Pancreas (tissue), 10 donors: ENCODE measurements around the gene WDR38. TPM values are rescaled to one million over a fixed set of nuclear protein-coding genes. Genes with fewer than 3 reads are reported as not detected.

Source experiments
- ATAC-seq, 4 donors: fragments of 200-7000 bp; cut with Tn5 transposase; one replicate each; pipeline versions ENCODE4 v1.8.0 to v1.9.1; 2020; ENCODE audit warnings: mild to moderate bottlenecking in 4 of 4, moderate library complexity in 4 of 4
- DNase-seq, 6 donors: peaks; one replicate each; pipeline ENCODE4 v3.0.0-alpha.2; 2020
- FAIRE-seq: peaks from 2 replicates; lab custom pipeline; 2012; peaks lifted over from hg19 to GRCh38; lab: Jason Lieb, UNC
- H3K27ac ChIP-seq, 4 donors: fragments of 200-600 bp; sonication (generic); 1 replicate in 3 of 4; 2 replicates in 1 of 4; pipeline versions ENCODE4 v1.5.0 to v1.8.0; 2020
- H3K27me3 ChIP-seq, 4 donors: fragments of 200-600 bp; one replicate each; pipeline ENCODE4 v1.8.0; 2021
- H3K36me3 ChIP-seq, 3 donors: fragments of 200-600 bp; sonication (generic) in 1 of 3; one replicate each; pipeline versions ENCODE4 v1.5.0 to v1.8.0; 2020 to 2021
- H3K4me1 ChIP-seq, 3 donors: fragments of 200-600 bp; one replicate each; pipeline ENCODE4 v1.8.0; 2021
- H3K4me3 ChIP-seq, 4 donors: fragments of 200-600 bp; sonication (generic) in 2 of 4; one replicate each; pipeline versions ENCODE4 v1.5.0 to v1.8.0; 2020 to 2021
- H3K9me3 ChIP-seq, 4 donors: fragments of 200-600 bp; one replicate each; pipeline ENCODE4 v1.8.0; 2021
- WGBS, 2 donors: extraction: QIAGEN DNeasy Blood & Tissue Kit; methylation state at CpG; one replicate each; pipeline ENCODE4 v1.1.7; 2013; 5-methylcytosine and 5-hydroxymethylcytosine counted together
- intact Hi-C, 3 donors: fragments of 100-400 bp; cut with DNase I; formaldehyde crosslinking; loops; one replicate each; pipeline versions ENCODE4 v1.11.1 to v1.14.2; 2022
- polyA plus RNA-seq, 2 donors: library from polyadenylated mRNA; stranded (reverse); fragments of 200-250 nt; gene quantifications; one replicate each; pipeline ENCODE4 v1.2.3, GENCODE V29; 2013
- total RNA-seq, 6 donors: library from RNA; stranded (reverse); fragmentation: NEBNext Ultra II Directional in 4 of 6; extraction: Animal tissue kit (Norgen Biotek cat#: 25700) in 4 of 6; gene quantifications; one replicate each; pipeline versions ENCODE4 v1.2.1 to v1.2.4, GENCODE V29; 2021 to 2023
- TF ChIP-seq, protein P1 (sequence below), 4 donors: fragments of 200-600 bp; sonication (generic) in 3 of 4; IDR thresholded peaks; one replicate each; pipeline versions ENCODE4 v1.5.0 to v1.8.0; 2021; ENCODE audit warnings: antibody characterized with exemption in 4 of 4
- donor health status: healthy with polysubstance abuse.
- donor health status: DM: no; HTN: no; CAD: no; lungs with moderate emphysema.
- donor health status: DM: no; HTN: no; CAD: no.
- donor health status: control.
- donor health status: control.
- donor health status: Bipolar disorder and iron deficiency.
- donor health status: DM: yes; HTN: yes; CAD: no.
- donor health status: DM: no; HTN: no; CAD: no.
- donor health status: DM: no; HTN: no; CAD: no.
- donor health status: DM: yes; HTN: yes; CAD: no.

WDR38 gene
- total and polyA plus RNA-seq, 8 donors, result 0.13 TPM; not detected in 7

- no peak overlapping the region for H3K27ac ChIP-seq
- no peaks in the 10 kb centered on the region for H3K27me3 ChIP-seq
- no peak for ATAC-seq
- no peaks in the 10 kb centered on the region for H3K9me3 ChIP-seq
- FAIRE-seq, result no peak
- H3K36me3 ChIP-seq, result peaks cover 0 to 33% (median 22%) of the 10 kb centered on the region in 3 donors
- DNase-seq, result no peak
- intact Hi-C loops, result no loop called here
- TF ChIP-seq, protein P1, sequence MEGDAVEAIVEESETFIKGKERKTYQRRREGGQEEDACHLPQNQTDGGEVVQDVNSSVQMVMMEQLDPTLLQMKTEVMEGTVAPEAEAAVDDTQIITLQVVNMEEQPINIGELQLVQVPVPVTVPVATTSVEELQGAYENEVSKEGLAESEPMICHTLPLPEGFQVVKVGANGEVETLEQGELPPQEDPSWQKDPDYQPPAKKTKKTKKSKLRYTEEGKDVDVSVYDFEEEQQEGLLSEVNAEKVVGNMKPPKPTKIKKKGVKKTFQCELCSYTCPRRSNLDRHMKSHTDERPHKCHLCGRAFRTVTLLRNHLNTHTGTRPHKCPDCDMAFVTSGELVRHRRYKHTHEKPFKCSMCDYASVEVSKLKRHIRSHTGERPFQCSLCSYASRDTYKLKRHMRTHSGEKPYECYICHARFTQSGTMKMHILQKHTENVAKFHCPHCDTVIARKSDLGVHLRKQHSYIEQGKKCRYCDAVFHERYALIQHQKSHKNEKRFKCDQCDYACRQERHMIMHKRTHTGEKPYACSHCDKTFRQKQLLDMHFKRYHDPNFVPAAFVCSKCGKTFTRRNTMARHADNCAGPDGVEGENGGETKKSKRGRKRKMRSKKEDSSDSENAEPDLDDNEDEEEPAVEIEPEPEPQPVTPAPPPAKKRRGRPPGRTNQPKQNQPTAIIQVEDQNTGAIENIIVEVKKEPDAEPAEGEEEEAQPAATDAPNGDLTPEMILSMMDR (IDR thresholded peaks at IDR 0.05), result no peak
- 86 to 95% methylated on average over 6 of the region's 6 CpGs for WGBS, 2 donors
- no peak overlapping the region for H3K4me3 ChIP-seq
- peaks cover 3 to 17% (median 4%) of the 10 kb centered on the region in 3 donors for H3K4me1 ChIP-seq
These were observed 22.2 kb downstream of the WDR38 start for GRCh38 chr9:124875501-124875900.

DNA sequence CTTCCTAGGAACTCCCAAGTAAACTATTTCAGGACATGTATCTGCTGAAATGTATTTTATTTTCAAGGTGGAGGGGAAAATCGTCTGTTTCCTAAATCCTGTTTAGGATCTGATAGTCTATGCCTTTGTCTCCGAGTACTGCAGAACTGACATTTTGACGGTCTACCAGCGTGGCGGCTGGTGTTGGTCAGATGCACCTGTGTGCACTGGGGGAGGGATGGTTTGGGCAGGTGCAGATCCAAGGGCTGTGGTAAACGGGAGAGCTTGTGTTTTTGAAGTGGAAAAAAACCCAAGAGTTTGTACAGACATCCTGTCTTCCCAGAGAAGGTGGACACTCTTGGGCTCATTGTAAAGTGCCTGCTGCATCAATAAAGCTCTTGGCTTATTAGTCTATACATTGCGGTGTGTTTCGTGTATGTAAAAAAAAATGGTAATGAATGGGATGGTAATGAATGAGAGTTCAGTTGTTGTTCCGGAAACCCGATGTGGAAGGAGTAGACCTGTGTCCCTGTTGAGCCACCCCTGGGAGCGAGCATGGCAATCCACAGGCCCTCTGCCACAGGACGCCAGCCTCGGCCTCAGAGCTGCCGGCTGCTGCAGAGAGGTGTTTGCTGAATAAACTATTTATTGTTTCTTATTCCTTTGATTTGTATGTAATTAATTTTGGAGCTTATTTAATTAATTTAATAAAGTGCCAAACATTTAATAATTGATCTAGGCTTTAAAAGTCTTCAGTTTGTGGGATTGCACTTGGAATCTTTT, 23.9 kb downstream of the WDR38 start:
- FAIRE-seq (no peak), DNase-seq (no peak), ATAC-seq (no peak)
- peaks cover 0 to 40% (median 22%) of the 10 kb centered on the region in 3 donors for H3K36me3 ChIP-seq
- 82 to 87% methylated on average over 14 of the region's 14 CpGs for WGBS, 2 donors
- no peak overlapping the region for H3K4me3 ChIP-seq
- intact Hi-C loops, result no loop called here
- TF ChIP-seq, protein P1 (IDR thresholded peaks at IDR 0.05), result no peak
- no peaks in the 10 kb centered on the region for H3K27me3 ChIP-seq
- peaks cover 0 to 11% (median 4%) of the 10 kb centered on the region in 3 donors for H3K4me1 ChIP-seq
- no peak overlapping the region for H3K27ac ChIP-seq
- no peaks in the 10 kb centered on the region for H3K9me3 ChIP-seq

DNA sequence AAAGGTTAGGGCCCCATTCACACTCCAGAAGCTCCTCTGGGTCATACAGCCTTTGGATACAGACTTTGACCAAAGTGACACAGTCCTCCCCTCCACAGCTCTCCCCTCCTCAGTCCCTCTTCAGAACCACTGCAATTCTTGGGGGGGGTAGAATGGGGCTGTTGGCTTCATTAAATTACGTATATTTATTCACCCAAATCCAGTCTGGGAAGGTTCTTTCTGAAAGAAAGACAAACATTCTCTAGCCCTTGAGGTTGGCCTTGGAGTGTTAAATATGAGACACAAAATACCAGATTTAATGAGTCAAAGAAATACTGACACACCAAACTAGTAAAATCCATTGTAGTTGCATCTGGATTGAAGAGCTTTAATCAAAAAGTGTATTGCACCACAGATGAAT, 24.8 kb downstream of the WDR38 start:
- WGBS, 2 donors, result 69 to 74% methylated on average over 1 of the region's 1 CpG
- DNase-seq (no peak), FAIRE-seq (no peak), ATAC-seq (no peak)
- TF ChIP-seq, protein P1 (IDR thresholded peaks at IDR 0.05), result no peak
- Histone ChIP-seq H3K27ac (no peak overlapping the region), H3K4me3 (no peak overlapping the region), H3K9me3 (no peaks in the 10 kb centered on the region), H3K27me3 (no peaks in the 10 kb centered on the region), H3K36me3 (peaks cover 0 to 43% (median 22%) of the 10 kb centered on the region in 3 donors), H3K4me1 (peaks cover 0 to 3% (median 0%) of the 10 kb centered on the region in 3 donors)
- intact Hi-C loops, result no loop called here

DNA sequence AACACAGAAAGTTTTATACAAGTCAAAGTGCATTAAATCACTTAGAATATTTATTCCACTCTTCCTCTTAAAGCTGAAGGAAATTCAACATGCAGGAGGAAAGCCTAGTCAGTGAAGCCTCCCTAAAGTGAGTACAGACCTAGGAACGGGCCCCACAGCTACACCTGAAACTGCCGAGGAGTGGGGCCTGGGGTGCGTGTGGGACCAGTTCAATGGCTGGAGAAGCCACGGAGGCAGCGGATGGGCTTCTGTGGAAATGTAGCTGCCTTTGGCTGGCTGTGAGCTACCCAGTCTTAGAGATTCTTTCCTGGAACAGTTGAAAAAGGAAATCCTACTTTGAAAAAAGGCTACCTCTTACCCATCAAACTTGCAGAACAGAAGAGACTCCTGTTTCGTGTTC, 25.3 kb downstream of the WDR38 start:
- no peaks in the 10 kb centered on the region for H3K9me3 ChIP-seq
- intact Hi-C loops, result no loop called here
- no peaks in the 10 kb centered on the region for H3K4me1 ChIP-seq
- no peak for FAIRE-seq
- H3K27me3 ChIP-seq, result no peaks in the 10 kb centered on the region
- no peak overlapping the region for H3K27ac ChIP-seq
- 88 to 90% methylated on average over 6 of the region's 6 CpGs for WGBS, 2 donors
- peaks cover 0 to 43% (median 22%) of the 10 kb centered on the region in 3 donors for H3K36me3 ChIP-seq
- no peak for ATAC-seq
- H3K4me3 ChIP-seq, result no peak overlapping the region
- no peak for DNase-seq
- TF ChIP-seq, protein P1 (IDR thresholded peaks at IDR 0.05), result no peak

DNA sequence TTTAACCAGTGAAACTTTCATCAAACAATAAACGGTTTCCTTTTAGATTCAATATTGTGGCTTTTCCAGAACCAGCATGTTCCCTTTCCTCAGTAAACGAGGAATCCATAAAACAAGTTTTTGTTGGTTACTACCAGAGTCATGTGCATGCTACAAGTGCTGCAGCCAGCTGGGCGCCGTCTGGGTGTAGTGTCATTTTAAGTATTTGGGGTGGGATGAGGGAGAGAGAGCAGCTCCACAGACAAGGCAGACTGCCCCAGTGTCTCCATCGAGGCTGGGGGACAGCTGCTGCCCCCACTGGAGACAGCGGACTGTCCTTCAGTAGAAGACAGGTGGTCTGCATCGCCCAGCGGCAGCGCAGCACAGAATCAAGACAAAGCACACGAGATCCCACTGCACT, 26.0 kb downstream of the WDR38 start:
- intact Hi-C loops, result no loop called here
- ATAC-seq (no peak), FAIRE-seq (no peak)

More for the DNA sequence above, 26.0 kb downstream of the WDR38 start:
- Histone ChIP-seq H3K9me3 (no peaks in the 10 kb centered on the region), H3K27ac (no peak overlapping the region), H3K4me3 (no peak overlapping the region), H3K4me1 (no peaks in the 10 kb centered on the region), H3K36me3 (peaks cover 0 to 43% (median 22%) of the 10 kb centered on the region in 3 donors), H3K27me3 (no peaks in the 10 kb centered on the region)
- no peak for DNase-seq
- 83 to 85% methylated on average over 10 of the region's 10 CpGs for WGBS, 2 donors
- TF ChIP-seq, protein P1 (IDR thresholded peaks at IDR 0.05), result no peak
